Ammon's horn (tissue), 1 donor: Measurements from ENCODE around the gene KCNJ11.
A peak's percentile ranks its signal among the peaks of the same experiment; 100 is the strongest.

Experiments
- DNase-seq: peaks from one replicate; pipeline ENCODE4 v3.0.0-alpha.2; 2016; ENCODE audit warnings: low spot score

KCNJ11 gene

DNA sequence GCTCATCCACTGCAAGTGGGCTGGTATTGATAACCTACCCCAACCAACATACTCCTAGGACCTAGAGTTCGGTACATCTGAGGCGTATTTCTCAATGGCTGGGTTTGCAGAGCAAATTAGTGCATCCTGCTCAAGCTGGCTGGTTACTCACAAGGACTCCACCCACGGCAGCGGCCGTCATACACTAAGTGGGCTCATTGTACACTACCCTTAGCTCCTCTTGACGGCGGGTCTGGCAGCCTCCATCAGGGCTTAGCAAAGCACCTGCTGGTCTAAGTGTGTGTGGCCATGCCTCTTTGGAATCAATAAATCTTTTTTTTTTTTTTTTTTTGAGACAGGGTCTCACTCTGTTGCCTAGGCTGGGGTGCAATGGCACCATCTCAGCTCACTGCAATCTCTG is 20.2 kb upstream of the KCNJ11 start:
- DNase-seq = no peak

DNA sequence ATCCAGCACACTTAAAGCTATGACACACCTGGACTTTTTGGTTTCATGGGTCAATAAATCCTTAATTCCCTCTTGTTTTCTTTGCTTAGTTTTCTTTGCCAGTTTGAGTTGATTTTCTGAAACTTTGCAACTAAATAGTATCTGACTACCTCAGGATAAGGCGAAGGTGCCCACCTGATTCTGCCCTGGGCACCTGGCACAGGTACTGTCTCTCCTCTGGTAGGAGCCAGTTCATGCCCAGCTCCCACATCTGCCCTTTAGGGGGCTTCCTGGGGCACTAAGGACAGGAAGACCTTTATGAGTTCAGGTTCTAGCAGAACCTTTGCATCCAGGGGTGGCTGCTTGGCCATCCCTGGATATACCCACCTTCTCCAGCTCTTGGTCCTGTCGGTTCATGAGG is 19.6 kb upstream of the KCNJ11 start:
- no peak for DNase-seq

- DNase-seq = no peak
Observed at GRCh38 chr11:17407575-17407974, 19.1 kb upstream of the KCNJ11 start.

DNA sequence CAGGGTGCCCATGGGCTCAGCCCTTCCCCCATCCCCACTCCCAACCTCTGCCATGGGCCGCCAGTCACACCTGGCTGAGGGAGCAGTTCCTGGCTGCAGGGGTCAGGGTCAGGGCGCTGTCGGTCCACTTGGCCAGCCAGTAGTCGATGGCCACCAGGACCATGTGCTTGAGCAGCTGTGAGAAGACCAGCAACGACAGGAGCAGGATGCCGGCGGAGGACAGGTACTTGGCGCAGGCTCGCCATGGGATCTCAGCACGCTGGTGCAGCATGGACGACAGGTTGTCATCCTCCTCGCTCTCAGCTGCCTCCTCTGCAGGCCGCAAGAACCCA is 18.3 kb upstream of the KCNJ11 start:
- no peak for DNase-seq

GRCh38 chr11:17406082-17406817 is 17.8 kb upstream of the KCNJ11 start:
- no peak for DNase-seq

DNA sequence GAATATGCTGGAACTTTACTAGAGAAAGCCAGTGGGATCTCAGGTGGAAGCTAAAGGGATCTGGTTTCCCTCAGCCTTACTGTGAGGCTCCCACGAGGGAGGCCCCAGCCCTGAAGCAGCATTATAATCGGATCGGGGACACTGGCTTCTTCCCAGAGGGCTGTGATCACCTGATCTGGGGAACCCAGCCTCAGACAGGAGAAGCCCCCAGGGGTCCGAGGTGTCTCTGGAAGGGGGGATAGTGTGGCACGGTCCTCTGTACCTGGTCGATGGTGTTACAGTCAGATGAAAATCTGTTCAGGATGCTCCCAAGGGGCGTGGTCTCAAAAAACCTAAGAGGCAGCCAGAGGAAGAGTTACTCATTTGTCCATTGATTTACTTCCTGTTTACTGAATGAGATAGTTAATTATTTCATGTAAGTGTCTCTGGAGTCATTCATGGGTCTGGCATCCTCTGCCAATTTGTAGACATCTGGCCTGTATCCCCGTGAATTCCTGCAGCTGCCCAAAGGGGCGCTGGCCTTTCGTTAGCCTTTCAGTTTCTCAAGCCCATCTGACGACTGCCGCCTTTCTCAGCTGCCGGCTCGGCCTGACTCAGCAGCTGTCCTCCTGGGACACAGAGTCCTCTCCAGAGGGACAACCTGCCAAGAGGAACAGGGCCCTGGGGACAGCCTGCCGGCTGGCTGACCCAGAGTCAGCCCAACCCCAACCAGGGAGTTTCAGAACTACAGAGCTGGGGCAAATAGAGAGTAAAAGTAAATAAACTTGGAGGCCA is 17.0 kb upstream of the KCNJ11 start:
- DNase-seq = peak; percentile 79

DNA sequence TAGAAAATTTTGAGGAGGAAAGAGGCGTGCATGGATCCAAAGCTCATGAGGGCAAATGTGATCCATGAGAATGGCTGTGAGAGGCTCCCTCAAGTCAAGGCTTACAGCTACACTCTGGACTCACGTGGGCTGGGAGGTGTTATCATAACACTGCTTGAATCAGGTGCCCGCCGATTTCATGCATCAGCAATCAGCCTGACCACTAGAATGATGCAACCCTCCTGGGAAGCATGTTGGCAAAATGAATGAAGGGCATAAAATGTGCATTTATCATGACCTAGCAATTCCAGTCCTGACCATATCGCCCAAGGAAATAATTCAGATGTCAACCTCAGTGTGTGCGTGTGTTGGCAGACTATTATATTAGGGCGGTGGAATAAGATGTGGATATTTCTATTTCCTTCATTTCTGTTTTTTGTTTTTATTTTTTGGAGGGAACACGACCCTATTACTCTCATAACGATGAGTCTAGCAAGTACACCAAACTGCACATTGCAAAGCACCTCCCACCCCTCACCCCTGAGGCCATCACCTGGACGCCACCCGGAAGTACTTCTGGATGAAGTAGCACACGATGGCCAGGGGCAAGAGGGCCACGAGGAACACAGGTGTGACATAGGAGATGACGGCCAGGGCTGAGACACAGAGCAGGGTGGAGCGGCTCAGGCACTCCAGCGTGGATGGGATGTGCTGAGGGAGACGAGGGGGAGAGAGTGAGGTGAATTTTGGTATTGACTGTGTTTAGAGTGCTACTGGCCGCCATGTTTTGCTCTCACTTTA is 15.7 kb upstream of the KCNJ11 start:
- DNase-seq = no peak

GRCh38 chr11:17402486-17402885 is 14.0 kb upstream of the KCNJ11 start:
- no peak for DNase-seq

GRCh38 chr11:17401841-17402240 is 13.4 kb upstream of the KCNJ11 start:
- no peak for DNase-seq

DNA sequence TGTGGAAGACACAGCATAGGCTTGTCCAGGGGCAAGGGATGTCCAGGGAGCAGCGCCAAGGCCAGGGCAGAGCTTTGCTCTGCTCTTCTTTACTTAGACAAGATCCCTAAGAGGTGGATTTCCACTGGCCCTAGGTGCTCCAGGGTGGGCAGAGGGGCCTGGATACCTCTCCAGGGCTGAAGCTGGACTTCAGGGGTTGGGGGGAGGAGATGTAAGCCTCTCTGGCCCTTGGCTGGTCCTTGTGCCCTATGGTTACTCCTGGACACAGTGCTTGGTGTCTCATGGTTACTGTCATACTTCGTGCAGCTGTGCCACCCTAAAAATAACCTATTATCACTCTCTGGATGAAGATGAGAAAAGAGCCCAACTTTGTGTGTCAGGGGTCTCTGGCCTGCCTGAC is 12.9 kb upstream of the KCNJ11 start:
- DNase-seq = no peak

DNA sequence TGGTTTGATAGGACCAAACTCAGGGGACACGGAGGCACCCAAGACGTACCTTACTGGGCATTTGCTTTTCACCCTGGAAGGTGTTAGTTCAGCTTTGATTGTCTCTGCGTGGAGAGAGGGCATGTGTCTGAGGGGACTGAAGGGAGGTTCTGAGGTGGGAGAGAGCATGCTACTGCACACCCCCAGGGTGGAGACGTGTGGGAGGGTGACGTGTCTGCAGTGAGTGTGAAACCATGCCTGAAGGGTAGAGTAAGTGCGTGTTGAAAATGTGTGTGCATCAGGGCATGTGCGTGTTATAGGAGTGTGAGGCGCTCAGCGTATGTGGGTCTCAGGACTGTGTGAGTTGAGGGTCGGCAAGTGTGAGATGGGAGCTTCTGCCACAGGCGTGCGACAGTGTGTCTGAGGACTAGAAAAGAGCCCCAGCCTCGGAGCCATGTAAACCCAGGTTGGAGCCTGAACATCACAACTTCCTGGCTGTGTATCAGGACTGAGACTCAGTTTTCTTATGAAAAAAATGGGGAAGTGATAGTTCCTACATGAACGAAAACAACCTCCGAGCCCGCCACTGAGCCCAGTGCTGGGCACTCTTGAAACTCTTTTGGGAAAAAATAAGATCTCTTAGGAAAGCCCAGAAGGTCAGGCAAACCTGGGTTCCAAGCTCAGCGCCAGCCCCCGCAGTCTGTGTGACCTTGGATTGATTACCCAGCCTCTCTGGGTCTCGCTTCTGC is 11.8 kb upstream of the KCNJ11 start:
- no peak for DNase-seq

- no peak for DNase-seq
Observed at GRCh38 chr11:17399236-17399635, 10.8 kb upstream of the KCNJ11 start.

- DNase-seq = no peak
Observed at GRCh38 chr11:17397311-17398002, 9.0 kb upstream of the KCNJ11 start.

GRCh38 chr11:17396598-17397310 is 8.3 kb upstream of the KCNJ11 start:
- DNase-seq = no peak

GRCh38 chr11:17395978-17396377 is 7.5 kb upstream of the KCNJ11 start:
- DNase-seq = no peak

- no peak for DNase-seq
Observed at GRCh38 chr11:17395554-17395961, 7.1 kb upstream of the KCNJ11 start.

DNA sequence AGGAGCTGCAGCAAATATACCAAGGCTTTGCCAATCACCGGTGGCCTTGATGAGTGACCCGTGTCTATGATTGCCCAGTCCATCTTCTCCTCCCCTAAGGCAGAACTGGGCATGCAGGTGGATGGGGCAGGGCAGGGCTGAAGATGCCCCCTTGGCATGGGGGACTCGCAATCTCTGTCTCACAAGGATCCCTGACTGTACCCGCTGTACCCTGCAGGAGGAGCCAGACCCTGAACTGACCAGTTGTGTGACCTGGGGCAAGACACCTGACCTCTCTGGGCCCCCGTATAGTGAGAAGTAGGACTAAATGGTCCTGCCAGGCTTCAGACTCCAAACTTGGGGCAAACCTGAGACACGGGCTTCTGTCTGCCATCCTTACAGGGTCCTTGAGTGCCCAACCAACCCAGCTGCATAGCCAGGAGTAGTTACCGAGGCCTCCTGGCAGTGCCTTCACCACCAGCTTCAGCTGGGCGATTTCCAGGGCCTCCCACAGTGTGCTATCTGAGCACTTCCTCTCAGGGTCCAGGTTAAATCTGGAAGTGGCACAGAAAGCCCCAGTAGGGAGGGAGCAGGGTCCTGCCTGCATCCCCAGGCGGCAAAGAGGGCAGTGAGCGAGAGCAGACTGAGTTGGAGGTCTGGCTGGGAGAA is 6.4 kb upstream of the KCNJ11 start:
- no peak for DNase-seq

- no peak for DNase-seq
Observed at GRCh38 chr11:17393472-17393871, 5.0 kb upstream of the KCNJ11 start.

DNA sequence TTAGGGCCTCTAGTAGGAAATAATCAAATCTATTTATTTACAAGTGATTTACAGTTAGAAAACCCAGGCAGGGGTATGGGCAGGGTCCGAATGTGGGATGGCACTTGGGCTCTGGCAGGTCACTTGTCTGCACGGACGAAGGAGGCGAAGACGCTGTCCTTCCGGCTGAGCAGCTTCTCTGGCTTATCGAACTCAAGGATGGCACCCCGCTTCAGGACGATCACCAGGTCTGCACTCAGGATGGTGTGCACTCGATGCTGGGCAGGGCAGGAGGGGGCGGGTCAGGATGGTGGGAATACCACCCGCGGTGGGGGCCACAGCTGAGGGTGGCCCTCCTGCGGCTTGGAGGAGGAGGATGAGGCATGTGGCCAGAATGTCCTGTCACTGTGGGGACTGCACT is 4.4 kb upstream of the KCNJ11 start:
- DNase-seq = no peak
